Stimulated activated CD4-positive, alpha-beta T cell treated with anti-CD3 and anti-CD28 coated beads, Interleukin-2, amount 100 ng/mL, for 24 hours (primary cell): Measurements from ENCODE around the gene USP40.

Experiments
- DNase-seq, 2 donors: peaks; one replicate each; pipeline ENCODE4 v3.0.0-alpha.2; 2020

Gene USP40

DNA sequence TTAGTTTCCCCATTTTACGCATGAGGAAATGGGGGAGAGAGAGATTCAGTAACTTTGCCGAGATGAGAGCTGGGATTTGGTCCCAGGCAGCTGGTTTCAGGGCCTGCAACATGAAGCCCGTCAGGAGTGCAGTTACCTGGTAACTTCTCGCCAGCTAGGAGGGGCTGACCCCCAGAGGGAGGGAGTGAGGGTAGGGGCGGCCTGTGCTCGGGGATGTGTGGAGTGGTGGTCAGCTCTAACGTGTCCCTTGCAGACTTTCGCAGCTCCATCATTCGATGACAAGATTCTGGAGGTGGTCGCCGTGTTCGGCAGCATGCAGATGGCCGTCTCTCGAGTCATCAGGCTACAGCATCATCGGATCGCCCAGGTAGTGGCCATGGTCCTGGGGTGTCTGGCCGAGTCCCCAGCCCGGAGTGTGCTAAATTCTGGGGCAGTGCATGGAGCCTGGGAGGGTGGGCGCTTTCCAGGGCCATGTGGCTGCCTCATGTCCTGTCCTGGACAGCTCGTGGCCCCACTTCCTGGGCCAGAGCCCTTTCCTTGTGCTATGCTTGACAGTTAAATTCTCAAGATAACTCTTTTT lies 108.5 kb downstream of the USP40 start:
- no peak for DNase-seq

DNA sequence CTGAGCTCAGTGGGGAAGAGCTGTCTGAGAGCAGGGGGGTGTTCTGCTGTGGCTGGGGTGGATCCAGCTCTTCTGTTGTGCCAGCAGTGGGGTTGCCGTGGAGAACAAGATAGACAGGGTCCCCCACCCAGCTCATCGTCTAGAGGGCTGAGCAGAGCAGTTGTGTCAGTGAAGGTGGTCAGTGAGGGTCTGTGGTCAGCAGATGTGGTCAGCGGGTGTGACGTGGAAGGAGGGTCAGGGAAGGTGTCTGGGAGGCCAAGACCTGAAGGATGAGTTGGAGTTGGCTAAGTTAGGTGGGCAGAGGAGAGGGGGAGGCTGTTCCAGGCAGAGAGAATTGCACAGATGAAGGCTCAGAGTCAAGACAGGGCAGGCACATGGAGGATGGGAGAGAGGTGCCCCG lies 109.2 kb downstream of the USP40 start:
- no peak for DNase-seq

DNA sequence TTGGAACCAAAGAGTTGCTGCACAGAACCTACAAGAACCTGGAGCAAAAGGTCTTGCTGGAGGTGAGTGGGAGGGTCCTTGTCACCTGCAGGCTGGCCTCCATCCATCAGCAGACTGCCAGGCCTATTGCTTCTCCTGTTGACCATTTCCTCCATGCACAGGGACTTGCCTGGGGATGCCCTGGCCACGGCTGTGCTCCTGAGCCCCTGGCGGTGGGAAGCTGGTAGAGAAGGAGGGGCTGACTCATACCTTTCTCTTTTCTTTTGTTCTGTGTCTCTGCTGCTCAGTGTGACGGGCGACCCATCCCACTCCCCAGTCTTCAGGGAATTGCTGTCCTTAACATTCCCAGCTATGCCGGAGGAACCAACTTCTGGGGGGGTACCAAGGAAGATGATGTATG lies 109.6 kb downstream of the USP40 start:
- DNase-seq, result no peak

DNA sequence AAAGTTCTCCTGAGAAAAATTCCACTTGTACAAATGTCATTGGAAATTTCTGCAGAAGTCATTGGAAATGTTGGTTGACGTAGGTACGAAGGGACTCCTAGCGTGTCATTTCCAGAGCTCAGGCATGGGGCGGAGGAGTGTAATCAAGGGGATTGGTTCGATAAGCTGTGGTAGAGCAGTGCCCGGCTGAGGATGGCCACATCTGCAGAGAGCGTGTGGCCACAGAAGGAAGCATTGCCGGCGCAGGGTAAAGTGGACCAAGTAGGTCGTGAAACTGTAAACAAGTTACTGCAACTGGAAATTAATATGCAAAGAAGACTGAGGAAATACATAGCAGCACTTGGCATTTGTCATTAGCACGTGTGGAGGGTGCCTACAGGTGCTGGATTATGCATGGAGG lies 110.5 kb downstream of the USP40 start:
- no peak for DNase-seq

DNA sequence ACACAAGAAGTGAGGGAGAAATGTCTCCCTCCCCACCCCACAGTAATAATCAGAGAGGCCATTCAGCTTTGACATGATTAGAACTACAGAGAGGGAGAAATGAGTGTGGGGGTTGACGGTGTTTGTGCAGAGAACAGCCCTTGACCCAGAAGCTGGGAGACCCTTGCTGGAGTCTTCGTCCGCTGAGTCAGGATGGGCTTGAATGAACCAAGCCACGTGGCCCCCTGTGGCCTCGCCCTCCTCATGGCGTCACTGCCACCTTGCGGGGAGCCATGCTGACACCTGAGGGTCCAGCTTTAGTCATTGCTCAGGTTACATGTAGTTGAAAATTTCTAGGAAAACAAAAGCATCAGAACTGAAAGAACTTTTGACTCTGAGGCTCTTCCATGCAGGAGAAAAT lies 111.1 kb downstream of the USP40 start:
- no peak for DNase-seq

DNA sequence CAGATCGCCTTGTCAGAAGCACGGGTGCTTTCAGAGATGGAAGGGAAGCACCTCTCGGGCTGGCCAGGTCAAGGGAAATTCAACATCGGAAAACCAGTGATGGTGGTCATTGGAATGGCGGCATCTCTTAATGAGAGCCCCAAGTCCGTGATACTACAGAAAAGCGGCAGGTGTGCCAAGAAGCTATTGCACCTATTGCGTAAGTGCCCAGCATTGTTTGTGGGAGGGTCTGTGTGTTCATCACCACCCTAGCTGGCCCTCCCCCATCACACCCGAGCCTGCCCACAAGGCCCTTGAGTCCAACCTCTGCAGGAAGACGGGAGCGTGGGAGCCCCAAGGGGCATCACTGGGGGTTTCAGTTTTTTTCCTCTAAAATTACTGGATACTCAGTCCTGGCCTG lies 111.6 kb downstream of the USP40 start:
- DNase-seq, result no peak

DNA sequence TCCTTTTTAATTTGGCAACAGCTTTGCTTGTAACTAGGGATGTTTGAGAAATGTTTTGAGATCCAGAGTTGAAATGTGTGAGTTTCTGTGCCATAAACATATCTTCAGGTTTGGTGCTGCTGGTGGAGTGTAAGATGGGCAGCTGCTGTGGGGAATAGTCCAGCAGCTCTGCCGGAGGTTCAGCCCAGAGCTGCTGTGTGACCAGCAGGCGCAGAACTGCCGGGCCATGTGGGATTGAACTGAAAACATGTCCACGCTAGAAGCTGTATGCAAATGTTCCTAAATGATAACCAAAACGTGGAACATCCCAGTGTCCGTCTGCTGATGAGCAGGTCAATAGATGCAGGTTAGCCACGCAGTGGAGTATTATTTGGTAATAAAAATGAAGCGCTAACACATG lies 112.7 kb downstream of the USP40 start:
- DNase-seq, result no peak

DNA sequence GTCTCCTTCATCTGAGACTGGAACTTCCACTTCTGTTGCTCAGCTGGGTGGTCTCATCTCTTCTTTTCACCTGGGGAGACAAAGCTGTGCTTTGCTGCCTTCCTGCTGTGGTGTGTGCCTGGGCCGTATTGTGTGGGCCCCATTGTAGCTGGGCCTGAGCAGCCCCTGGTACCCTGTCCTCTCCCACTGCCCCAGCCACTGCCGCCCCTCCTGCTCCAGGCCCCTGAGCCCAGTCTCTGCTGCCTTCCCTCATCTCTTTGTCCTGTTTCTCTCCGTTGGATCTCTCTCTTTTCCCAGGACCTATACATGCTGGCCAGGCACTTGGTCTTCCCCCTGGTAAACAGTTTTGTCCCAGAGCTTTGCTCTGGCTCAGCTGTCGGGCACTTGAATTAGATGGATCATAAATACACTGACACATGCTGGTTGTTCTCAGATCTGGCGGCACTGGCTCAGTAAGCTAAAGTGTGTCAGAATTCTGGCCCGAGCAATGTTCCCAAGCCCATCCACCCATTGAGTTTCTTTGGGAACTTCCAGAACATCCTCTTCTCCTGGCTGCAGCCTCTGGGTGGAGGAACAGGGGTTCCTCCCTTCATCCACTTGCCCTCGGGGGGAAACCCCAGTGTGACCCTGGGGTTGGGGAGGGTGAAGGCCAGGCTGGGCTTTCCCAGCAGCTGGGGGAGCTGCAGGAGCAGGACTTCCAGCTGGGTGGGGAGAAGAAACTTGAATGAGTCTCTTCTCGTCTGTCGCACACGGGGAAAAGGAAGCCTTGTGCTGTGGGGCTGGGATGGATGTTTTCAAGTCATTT lies 113.3 kb downstream of the USP40 start:
- DNase-seq, result no peak

DNA sequence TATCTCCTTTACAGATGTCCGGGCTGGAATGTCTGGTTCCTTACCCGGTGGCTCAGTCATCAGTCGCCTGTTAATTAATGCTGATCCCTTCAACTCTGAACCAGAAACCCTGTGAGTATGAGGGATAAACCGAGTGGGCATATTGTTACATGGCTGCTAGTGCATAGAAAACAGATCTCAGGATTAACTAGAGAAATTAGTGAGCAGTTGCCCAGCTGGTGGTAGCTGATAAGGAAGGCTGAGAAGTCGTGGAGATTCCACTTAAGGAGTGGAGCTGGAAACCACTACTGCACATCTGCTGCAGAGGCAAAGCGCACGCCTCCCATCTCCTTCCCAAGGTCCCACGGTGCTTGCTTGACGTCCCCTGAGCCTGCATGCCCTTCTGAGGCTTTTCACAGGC lies 114.6 kb downstream of the USP40 start:
- no peak for DNase-seq

DNA sequence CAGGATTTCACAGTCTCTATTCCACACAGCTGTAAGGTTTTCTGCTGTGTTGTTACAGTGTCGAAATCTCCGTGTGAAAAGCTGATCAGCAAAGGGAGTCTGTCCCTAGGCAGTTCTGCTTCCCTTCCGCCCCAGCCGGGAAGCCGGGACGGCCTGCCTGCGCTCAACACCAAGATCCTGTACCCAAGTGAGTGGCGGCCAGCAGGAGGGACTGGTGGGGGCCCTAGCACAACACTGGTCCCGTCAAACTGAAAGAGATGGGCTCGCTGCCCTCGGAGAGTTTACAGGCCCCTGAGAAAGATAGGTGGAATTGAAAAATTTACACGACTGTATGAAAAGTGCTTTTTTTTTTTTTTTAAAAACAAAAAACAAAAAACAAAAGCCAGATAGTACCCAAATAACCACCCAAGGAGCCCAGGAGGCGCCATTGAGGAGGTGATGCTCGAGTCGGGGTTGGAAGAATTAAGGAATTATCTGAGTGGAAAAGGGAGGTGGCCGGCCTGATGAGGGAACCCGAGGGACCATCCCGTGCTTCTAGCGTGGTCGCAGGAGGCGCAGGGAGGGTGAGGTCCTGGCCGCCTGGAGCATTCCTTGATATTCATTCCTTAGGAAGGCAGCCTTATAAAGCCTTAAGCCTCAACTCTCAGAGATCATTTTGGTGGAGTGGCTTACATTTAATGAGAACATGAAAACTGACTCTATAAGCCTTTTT lies 115.6 kb downstream of the USP40 start:
- DNase-seq, result no peak

DNA sequence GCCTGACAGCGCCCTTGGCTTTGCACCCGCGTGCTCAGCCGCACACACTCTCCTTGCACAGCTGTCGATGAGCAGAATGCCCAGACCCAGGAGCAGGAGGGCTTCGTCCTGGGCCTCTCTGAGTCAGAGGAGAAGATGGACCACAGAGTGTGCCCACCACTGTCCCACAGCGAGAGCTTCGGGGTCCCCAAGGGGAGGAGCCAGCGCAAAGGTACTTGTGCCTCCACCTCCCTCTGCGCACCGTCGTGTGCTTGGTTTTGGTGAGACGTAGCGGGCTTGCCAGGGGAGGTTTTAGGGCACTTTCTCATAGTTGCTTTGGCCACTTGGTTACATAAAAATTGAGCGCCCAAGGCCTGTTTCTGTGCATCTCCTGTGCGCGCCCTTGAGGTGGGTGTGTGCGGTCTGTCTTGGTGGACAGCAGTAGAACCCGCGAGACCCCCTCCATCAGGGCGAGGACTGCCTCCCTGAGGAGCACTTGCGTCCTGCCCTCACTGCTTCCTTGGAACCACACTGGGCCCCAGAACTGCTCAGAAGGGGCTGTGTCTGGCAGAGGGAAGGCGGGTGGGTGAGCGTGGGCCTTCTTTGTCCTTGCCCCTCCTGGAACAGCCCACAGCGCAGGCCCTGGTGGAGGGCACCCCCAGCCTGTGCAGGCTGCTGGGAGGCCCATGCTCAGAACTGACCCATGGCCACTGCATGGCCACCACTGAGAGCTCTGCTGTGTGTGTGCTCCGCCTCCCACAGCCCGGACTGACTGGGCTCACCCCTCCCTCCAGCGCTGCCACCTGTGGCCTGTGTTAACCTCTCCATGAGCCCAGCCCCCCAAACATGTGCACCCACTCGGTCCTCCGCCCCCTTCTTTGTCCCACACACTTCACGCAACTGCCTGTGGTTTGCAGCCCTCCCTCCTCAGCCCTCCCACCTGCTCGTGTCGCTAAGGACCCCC lies 116.4 kb downstream of the USP40 start:
- DNase-seq, result no peak

DNA sequence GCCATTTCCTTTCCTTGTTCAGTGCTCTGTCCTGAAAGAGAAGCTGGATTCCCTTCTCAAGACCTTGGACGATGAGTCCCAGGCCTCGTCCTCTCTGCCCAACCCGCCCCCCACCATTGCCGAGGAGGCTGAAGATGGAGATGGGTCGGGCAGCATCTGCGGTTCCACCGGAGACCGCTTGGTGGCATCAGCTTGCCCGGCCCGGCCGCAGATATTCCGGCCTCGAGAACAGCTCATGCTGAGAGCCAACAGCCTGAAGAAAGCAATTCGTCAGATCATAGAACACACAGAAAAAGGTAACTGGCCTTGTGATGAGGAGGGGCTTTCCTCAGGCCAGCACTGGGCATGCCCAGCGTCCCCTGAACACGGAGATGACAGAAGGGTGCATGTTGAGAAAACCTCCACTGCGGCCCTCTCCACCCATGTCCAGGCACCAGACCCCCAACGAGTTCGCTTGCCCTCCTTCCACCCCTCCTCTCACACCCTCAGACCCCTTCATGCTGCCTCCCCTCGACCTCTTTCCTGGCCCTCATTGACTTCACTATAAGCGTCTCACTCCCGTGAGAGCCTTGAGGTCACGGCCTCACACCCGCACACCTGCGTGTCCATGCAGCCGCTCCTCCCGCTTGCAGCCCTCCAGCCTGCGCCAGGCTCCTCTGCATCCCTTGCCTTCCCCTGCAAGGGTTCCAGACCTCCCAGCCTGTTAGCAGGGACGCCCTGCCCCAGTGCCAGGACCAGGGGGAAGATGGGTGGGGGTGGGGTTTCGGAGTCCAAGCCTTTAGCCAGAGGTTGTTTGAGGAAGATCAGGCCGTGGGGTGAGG lies 117.3 kb downstream of the USP40 start:
- no peak for DNase-seq

DNA sequence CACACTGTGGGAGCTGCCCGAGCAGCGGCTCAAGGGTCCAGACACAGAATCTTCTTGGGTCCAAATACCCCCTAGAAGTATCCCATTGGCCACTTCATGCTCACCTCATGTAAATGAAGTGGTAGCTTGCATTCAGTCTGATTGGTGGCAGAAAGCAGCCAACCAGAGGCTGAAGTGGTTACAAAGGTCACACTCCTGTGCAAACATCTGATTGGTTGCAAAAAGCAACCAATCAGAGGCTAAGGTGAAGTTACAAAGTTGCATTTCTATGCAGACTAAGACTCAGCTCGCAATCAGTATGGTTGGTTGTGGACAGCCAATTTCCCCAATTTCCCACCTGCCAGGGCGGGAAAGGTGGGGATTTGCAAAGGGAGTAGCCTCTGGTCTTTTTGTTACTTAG lies 118.0 kb downstream of the USP40 start:
- no peak for DNase-seq

DNA sequence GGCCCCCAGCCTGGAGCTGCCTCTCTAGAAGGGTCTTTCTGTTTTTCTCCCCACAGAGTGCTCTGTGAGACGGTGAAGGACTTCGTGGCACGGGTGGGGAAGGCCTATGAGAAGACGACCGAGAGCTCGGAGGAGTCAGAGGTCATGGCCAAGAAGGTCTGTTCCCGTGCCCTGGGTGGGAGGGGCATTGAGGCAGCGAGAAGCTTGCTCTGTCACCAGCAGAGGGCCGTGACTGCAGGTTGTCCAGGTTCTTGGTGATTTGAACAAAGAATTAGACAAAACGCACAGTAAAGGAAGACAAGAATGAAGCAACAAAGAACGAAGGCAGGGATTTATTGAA lies 118.4 kb downstream of the USP40 start:
- DNase-seq, result peak in 1 of 2 donors; percentile 14

DNA sequence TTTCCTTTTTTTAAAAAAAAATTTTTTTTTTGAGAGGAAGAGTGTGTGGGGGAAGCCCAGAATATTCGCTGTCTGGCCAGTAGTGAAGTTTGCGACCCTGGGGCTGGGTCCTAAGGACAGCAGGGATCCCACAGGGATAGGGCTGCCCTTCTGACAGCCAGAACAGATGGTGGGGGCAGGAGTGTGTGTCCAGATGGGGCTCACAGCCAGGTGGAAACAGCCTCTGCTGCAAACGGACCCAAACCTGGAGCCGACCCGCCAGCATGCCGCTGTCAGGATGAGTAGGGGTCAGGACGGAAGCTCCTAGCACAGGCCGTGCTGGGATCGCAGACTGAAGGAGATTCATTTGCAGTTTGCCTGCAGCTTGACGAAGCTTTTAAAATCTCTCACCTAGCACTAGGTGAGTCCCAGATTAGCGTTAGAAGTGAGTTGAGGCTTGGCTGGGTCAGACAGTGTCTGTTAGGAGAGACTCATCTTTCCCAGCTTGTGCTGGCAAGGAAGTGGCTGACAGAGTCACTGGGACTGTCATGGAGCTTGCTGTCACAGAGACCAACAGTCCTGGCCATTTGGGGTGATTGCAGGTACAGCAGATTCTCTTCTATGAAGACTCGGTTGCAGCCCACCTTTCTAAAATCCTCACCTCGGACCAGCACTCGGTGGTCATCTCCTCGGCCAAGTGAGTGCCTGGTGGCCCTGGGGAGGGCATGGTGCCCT lies 118.9 kb downstream of the USP40 start:
- DNase-seq, result no peak

DNA sequence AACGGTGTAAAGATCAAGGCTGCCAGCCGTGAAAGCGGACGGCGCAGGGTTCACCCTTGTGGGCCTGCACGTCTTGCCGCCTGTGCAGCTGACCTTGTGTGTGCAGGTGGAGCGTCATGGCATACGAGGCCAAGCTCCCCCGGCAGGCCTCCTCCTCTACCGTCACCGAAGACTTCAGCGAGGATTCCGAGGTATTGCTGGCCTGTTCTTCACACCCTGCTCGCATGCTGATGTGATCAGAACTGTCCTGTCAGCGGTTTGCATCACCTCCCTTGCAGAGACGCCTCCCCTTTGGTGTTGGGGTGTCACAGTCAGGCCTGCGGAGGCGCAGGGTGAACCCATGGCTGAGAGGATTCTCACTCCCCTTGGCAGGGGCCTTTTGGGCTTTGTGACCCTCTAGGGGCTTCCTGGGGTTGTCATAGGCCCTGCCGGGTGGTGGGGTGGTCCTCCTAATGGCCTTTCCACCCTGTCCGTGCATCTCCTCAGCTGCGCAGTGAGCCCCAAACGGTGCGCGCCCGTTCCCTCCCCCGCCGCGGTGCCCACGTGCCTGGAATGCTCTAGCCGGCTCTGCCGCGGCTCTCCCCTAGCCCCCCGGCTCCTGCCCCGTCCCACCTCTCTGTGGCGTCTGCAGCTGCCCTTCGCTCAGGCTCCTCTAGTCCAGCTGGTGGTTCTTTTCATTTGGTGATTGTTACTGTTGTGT lies 119.8 kb downstream of the USP40 start:
- DNase-seq, result no peak

DNA sequence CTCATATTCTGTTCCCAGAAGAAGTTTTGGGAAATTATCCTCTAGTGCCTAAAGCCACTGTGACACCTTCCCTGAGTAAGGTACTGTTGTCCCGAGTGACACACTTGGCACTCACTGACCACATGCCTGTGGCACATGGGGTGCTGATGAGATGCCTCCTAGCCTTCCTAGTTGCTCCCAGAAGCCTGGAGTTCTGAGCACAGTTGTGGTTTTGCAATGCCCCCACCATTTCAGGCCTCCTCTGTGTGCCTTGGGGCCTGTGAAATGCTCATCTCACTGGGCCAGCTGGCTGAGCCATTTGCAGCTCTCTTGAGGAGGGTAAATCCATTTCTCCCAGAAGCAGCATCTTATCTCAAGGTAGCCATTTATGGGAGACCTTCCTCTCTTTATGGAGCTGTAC lies 120.5 kb downstream of the USP40 start:
- DNase-seq, result no peak

DNA sequence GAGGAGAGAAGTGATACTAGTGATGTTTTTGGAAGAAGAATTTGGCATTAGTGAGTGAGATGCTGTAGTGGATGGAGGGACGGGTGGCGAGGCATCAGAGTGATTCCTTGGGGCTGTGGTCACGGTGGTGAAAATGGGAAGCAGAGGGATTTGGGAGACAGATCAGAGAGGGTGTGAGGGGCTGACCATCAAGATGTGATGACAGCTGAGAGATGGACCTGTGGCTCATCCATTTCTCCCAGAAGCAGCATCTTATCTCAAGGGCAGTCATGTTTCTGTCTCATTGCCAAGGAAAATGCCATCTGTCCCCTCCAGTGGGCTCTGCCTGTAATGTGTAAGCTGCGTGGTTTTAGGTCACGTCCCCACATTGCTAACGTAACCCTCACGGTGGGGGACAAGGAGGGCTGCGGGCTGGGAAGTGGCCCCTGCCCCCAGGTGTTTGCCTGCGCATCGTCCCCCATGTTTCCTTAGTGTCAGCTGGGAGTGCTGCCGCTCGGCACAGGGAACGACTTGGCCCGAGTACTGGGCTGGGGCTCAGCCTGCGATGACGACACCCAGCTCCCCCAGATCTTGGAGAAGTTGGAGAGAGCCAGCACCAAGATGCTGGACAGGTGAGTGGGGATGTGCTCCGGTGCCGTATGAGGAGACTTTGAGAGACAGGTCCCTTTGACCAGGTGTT lies 121.3 kb downstream of the USP40 start:
- no peak for DNase-seq

DNA sequence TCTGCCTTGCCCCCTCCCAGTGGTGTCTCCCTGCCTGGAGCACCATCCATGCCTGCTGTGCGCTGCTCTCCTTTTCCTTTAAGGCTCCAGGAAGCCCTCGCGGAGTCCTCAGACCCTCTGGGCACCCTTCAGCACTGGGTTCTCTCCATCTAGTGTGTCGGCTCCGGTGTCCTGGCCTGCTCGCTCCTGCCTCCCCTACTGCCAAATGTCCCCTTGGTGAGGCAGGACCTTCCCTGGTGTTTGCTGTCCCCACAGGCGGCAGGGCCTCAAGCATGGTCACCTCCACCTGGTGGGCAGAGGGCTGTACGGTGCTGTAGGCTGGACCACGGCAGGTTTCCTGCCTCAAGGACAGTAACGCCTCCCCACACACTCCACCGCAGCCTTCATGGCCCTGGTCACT lies 122.1 kb downstream of the USP40 start:
- DNase-seq, result no peak

DNA sequence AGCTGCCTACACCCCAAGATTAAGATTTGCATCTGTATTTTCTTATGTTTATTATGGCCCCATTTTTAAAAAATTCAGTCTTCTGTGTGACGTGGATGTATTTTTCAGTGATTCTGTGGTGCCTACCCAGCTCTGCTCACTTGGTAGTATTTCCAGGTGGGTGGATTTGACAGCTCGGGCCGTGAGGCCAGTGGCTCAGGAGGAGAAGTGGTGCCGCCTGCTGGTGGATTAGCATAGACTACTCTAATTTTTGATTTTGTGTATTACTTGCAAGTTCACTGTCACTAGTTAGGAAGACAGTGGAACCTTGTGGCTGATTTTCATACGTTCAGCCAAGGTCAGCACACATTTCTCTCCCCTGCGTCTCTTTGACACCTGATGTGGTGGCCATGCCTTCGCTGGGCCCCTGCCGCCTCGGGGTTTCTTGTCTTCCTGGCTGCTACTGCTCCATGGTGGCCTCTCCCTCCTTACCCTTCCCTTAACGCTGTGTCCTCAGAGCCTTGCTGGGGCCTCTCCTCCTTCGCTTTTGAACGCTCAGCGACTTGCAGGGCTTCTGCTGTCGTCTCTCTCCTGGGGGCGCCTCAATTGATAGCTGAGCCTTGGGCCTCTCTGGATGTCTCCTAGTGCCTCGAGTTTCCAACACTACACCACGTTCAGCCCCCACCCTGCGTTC lies 122.9 kb downstream of the USP40 start:
- DNase-seq, result peak; percentile 86
